Fibroblast of skin of right biceps (primary cell): ENCODE data around the gene KCNE3.

ENCODE experiments used
- DNase-seq: peaks from one replicate; pipeline ENCODE4 v3.0.0-alpha.2; 2013

KCNE3 gene, protein sequence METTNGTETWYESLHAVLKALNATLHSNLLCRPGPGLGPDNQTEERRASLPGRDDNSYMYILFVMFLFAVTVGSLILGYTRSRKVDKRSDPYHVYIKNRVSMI

DNA sequence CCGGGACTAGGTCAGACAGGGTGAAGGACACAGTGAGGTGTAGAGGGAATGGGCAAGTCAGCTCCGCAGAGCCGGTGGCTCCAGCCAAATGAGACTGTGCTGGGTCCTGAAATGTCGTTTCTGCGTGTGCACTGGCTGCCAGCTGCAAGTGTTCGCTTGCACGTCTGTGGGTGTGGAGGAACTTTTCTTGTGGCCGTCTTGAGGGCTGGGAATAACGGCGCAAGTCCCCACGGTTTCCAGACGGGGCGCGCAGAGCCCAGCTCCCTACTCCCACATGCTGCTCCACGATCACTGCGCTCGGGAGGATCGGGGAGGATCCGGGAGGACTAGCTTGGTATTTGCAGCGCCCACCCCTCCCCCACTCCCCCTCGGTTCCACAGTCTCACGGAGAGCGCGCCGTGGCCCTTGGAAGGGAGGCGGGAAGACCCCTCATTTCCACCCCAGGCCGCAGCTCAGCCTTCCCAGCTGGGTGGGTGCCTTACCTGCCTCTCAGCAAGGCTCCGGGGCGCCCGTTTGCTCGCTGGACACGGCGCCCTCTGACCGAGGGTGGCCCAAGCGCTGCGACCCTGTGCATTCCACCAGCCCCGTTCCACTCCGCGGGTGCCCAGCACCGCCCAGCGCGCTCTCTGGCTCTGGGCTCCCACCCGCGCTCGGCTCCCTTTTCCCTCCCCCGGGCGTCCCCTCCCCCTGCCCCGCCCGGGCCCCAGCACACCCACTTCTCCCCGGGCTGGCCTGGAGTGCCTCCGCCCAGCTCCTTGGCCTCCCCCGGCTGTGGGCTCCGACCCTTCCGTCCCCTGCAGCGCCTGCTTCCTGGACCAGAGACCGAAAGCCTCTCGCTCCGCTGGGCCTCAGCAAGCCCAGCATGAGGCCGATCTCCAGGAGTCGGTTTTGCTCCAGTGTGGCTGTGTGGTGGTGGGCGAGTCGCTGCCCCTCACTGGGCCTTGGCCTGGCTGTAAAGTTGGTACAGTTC is at the start of gene KCNE3:
TSS of gene KCNE3 (minus strand) at position 634 of the 970 bp plus-strand sequence. CDS start 9,986 bp downstream, outside the sequence.
- DNase-seq = peak; percentile 28

DNA sequence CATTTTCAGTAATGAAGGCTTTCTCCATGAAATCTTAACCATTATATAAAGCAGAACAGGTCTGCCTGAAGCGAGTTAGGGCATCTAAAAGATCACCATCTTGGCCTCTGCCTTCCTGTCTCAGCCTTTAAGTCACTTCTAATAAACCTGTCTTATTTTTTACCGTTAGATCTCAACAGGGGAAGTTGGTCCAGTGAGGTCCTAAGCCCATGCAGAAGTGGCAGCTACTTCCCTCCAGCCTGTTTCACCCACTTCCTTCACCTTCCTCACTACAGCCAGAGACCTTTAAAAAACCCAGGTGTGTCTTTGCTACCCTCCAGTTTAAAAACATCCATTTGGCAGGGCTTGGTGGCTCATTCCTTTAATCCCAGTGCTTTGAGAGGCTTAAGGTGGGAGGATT is 40.2 kb upstream of the KCNE3 start:
- no peak for DNase-seq

DNA sequence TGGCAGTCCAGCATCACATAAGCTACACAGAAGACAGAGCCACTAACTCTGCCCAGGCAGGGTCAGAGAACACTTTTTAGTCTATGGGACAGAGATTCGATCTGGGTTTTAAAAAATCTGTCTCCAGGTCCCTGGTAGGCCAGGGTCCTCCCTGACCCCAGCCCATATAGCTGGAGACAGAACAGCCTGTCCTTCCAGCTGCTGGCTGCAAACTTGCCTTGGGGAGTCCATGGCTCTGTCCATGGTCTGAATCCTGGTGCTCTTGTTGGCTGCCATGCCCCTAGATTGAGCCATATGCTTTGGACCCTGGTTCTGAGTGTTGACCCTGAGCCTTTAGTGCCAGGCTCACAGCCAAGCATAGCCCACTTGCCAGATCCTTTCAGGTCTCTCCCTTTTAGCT is 39.5 kb upstream of the KCNE3 start:
- no peak for DNase-seq

DNA sequence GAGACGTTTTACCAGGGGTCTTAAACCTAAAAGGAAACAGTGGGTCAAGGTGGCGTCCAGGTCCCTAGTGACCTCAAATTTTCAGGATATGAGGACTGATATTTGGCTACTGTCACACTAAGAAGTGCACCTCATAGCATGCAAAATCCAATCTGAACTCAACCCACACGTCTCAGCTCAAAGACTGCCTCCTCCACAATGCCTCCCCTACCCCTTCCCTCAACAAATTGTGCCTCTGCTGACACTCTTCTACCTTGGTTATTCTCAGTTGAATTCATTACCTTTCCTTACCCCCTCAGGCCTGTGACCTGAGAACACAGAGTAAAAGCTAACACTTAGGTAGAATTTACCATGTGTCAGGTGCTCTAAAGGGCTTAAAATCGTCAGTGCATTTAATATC is 38.6 kb upstream of the KCNE3 start:
- no peak for DNase-seq

DNA sequence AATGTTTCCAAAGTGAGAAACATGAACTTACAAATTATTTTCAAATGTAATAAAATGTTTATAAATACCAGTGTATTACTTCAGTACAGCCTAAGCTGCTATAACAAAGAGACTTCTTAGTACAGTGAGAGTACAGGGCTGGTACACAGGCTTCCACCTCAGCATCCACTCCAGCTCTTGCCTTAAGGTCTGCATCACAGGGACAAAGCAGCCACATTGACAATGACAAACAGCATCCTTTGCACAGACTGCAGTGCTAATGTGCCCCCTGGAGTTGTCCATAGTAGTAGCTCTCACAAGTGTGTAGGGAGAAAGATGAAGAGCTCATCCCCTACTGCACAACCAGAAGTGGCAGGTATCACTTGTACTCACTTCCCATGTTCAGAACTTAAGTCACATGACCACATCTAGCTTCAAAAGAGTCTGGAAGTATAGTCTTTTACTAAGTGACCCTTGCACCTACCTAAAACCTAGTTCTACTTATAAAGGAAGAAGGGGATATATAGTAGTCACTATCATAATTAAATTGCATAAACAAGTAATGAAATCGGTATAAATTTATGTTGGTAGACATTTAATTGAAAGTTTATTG is 36.8 kb upstream of the KCNE3 start:
- no peak for DNase-seq

DNA sequence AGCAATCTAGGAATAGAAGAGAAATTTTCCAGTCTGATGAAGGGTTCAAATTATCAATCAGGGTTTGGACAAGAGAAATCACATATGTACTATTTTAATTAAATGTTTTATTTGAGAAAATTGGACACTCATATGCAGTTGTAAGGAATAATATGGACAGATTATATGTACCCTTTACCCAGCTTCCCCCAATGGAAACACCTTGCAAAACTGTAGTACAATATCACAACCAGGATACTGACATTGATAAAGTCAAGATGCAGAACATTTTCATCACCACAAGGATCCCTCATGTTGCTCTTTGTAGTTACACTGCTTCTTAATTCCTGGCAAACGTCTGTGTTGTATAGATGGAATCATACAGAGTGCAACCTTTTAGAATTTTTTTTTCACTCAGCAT is 27.6 kb upstream of the KCNE3 start:
- no peak for DNase-seq

DNA sequence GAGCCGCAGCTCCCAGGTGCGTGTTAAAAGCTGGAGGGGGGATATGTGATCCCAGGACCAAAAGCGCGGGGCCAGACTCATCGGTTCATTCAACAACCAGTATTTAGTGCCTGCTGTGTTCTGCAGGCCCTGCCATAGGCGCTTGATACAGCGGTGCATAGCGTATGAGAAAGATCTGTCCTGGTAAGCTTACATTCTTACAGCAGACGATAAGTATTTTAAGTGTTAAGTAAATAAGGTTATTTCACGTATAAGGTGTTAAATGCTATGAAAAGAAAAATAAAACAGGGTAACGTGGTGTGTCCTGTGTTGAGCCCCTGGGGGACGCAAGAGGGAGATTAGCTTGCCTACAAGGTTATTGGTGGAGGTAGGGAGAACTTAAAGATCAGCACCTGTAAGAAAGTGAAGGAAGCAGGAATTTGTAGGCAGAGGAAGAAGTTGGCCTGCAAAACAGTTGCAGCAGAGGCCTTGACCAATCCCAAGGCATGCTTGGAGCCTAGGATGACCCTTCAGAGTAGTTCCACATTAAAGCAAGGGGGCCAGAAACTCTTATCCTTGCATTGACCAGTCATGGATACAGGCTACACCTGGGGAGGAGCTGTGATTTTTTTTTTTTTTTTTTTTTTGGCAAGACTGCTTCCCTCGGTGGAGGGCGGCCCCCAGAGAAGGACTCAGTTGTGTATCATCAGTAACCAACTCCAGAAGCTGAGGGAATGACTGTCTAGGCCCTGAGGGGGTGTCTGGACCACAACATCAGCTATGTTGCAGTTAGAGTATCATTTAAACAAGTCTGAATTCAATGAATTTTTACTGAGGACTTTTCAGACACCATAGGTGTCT is 26.7 kb upstream of the KCNE3 start:
- peak; percentile 69 for DNase-seq

DNA sequence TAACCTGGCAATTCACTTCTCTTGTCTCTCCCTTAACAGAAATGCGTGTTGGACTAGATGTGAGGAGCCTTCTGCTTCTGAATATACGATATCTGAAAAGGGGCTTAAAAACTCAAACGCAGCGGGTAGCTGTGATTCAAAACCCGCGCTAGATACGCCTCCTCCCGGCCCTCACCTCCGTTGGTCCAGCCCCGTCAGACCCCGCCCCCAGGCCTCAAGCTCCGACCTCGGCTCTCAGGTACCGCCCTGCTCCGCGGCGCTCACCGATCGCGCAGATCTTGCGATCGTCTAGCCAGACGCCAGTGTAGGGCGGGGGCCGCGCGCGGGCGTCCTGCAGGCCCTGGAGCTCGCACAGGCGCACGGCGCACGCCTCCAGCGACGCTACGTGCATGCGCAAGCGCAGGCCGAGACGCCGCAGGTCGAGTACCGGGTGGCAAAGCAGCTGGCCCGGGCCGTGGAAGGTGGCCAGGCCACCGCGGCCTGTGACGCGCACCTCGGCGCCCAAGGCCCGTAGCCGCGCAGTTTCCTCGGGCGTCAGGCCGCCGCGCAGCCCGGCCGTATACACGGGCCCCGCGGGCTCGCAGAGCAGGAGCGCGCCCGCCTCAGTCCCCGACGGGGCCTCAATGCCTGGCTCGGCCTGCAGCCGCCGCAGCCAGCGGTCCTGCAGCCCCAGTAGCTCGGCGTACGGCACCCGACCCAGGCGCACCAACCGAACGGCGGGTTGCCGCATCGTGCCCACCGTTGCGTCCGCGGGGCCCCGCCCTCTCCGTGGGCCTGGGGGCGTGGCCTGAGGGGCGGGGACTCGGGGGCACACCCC is 25.8 kb upstream of the KCNE3 start, which contains the start of gene LIPT2:
TSS of gene LIPT2 (minus strand) at position 751 of the 817 bp plus-strand sequence. CDS start at position 730, 21 bp downstream.
- DNase-seq = peak; percentile 98

DNA sequence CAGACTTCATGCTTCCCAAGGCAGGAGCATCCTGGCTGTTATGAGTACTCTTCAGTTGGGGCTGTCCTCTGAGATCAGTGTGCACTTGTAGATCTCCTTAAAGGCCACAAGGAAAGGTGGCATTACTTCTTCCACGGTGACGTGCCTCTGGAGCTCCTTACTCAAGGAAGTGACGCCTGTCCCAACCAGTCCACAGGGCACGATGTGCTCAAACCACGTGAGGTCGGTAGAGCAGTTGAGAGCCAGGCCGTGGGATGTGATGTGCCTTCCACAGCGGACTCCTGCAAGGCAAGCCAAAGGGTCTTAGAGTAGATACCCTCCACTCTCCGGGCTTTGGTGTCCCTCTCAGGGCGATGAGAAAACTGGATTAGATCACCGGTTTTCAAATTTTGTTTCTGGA is 24.7 kb upstream of the KCNE3 start:
- DNase-seq = no peak

DNA sequence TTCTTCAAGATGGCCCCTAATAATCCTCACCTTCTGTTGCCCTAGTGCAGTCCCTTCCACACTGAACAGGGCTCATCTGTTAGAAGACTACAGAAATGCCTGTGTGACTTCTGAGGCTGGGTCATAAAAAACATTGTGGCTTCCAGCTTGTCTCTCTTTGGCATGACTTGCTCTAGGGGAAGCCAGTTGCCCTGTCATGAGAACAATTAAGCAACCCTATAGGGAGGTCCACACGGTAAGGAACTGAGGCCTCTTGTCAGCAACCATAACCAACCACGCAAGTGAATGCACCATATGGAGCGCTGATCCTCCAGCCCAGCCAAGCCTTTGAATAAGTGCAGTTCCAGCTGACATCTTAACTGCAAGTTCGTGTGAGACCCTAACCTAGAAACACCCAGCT is 23.6 kb upstream of the KCNE3 start:
- no peak for DNase-seq

DNA sequence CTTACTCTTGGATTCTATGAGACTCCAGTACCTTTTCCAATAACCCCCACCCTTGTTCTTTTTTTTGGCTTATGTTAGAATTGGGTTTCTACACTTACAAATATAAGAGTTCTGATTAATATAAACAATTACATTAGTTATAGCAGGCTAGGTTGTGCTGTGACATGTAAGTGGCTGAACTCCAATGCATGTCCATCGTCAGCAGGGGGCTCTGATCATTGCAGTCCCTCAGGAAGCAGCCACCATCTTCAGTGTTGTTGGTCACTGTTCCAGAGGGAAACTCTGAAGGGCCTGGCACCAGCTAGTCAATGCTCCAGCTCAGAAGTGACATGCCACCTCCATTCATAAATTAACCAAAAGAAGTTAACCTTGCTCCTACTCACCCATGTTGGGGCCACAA is 20.5 kb upstream of the KCNE3 start:
- no peak for DNase-seq

DNA sequence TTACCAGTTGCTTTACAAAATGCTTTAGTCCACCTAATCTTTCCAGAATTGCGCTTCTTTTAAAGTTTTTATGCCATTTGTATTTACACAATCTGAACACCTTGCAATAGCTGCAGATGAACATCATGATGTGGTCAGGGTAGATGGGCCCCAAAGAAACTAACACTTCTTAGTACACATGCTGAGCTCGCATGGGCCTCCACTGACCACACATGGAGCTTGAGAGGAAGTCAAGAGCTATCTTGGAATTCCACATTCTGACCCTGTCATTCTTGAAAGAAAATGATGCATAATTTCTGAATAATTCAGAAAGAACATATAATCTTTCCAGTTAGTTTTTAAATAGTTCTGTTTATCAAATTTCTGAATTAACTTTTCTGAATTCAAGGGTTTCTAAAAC is 18.5 kb upstream of the KCNE3 start:
- no peak for DNase-seq

DNA sequence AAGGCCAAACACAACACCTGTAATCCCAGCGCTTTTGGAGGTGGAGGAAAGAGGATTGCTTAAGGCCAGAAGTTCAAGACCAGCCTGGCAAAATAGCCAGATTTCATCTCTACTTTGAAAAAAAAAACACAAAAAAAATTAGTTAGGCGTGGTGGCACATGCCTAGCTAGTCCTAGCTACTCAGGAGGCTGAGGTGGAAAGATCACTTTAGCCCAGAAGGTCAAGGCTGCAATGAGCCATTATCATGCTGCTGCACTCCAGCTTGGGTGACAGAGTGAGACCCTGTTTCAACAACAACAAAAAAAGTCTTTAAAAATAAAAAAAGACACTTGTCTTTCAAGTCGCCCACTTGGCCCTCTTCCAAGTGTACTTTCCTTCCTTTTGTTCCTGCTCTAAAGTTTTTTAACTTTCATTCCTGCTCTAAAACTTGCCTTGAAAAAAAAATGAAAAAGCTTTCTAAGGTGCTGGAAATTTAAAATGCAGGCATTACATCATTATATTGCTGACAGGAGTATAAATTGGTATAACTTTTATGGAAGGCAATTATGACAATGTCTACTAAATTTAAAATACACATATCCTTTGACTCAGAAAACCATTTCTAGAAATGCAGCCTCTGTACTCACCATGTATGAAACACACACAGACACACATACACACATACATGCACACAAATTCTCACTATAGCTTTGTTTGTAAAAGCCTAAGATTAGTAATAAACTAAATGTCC is 13.5 kb upstream of the KCNE3 start:
- DNase-seq = no peak

DNA sequence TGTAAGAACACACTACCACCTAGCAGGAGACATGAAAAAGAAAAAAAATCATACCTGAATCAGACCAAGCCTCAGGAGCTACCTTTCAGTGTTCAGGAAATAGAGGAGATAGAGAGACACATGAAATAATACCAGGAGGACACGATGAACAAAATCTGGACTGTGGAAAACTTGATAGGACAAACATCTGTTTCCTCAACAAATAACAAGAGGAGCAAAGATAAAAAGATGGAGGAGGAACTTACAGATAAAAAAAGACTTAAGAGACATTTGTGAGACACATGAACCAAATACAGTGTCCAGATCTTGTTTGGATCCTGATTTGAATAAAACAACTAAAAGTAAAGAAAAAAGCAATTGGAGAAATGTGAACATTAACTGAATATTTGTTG is 12.4 kb upstream of the KCNE3 start:
- DNase-seq = no peak

DNA sequence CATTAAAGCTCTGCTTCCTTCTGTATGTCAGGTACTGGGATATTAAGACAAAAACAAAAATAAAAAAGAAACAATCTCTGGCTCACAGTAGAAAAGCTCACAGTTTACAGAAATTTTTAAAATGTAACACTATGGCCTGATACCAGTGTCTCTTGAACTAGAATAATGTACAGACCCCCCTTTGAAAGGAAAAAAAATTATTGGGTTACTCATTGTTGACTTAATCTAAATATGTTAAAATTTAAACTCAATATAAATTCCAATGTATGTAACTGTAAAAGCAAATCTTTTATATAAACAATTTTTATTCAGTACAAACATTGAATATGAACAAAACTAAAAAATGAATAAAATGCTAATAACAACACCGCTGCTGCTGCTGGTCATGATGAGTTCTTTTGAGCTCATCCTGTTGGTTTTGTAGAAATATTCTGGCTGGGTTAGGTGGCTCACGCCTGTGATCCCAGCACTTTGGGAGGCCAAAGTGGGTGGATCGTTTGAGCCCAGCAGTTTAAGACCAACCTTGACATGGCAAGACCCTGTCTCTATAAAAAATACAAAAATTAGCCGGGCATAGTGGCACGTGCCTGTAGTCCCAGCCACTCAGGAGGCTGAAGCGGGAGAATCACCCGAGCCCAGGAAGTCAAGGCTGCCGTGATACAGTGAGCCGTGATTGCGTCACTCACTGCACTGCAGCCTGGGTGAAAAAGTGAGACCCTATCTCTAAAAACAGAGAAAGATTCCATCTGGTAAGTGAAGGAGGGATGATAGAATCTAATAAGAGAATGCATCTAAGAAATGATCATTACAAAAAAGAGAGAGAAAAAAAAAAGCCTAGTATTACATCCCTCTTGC is 11.8 kb upstream of the KCNE3 start:
- DNase-seq = no peak

DNA sequence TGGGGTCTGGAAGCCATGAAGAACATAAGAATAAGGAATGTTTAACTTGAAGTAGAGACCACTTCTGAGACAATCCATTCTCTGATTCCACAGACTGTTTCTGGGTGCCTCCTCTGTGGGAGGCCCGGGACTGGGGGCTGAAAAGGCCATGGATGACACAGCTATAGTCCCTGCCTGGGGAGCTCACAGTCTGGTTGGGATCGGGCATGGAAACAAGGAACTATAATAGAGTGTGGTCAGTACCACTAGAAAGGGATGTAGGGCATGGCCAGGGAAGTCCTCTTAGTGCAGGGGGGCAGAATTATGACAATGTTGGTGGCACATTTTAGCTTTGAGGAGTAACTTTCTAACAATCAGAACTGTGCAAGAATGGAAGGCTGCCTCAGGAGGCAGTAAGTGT is 9.2 kb upstream of the KCNE3 start:
- no peak for DNase-seq

DNA sequence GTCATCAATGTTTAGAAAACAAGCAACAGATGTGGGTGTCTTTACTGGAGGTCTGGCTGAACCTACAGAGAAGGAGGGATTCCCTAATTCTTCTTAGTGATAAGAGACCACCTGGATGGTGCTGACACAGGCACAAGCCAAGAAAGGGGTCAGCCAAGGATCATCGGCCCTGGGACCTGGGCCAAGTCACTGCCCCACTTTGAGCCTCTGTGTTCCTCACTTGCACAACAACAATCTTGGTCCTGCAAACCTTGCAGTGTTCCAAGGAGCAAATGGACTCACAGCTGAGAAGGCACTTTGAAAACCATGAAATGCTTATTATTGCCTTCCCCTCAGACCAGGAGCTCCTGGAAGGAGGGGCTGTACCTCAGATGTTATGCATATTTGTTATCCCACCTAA is 7.0 kb upstream of the KCNE3 start:
- DNase-seq = no peak

DNA sequence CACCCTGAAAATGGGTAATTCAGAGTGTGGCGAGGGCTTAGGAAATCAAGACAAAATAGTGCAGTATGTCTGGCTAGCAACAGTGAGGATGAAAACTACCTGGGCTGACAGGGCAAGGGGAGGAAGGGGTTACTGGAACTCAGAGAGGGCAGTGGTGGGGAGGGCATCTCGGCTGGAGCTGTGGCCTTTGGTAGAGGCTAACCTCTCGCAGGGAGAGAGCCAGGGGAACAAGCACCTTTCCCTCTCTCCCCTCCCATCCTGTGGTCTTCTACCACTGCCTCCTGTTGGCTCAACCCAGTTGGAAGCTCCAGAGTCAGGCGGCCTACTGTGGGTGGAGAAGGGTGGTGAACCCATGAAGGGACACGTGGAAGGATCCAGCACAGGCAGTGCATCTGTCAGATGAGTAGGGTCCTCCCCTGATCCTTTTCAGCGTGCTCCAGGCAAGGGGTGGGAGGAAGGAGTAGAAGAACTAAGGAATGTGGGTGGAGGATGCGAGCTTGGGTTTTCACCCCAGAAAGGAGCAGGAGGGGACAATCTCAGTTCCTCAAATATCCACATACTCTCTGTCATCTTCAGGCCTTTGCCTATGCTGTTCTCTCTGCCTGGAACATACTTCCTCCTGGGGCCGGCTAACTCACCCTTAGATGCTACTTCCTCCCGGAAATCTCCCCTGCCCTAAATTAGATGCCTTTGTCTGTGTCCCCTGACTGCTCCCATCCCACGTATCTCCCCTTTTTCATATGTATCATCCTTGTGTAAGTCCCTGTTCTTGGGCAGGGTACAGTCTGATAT is 6.2 kb upstream of the KCNE3 start:
- DNase-seq = no peak

DNA sequence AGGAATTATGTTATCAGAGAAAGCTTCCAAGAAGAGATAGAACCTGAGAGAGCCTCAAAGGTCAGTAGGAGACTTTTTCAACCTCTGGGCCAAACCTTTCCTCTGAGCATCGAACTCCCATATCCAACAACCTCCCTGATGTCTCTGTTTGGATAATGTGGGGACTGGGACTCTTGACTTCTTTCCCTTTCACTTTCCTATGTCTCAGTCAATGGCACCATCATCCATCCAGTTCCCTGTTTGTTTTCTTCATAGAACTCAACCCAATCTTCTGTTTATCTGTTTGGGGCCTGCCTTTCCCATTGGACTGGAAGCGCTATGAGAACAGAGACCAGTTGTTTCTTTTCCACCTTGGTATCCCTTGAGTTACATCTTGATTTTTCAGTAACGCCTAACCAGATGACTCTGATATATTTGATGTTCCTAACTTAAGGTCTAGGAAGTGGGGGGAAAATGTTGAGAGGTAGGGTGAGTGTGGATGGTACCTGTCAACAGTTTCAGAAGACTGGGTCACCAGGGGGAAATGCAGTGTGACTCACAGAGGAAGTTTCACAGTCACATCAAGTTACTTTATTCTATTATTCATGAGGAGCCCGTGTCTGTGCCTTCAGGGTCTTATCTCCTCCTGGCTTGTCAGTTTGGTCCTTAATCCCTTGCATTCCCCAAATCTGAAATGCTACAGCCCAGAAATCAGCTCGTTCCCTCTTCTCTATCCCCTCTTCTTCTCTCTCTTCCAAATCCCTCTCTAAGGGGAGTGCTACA is 4.5 kb upstream of the KCNE3 start:
- no peak for DNase-seq
